ENCODE measurements around the gene PTPN14. TPM values are rescaled to one million over a fixed set of nuclear protein-coding genes. Genes with fewer than 3 reads are reported as not detected.
"Not testable (repeated sequence)": the region's sequence is repeated elsewhere in the genome, so short reads cannot be mapped to it uniquely, and the experiment has no call there.

The PTPN14 gene
- total RNA-seq (2014; rRNA removed), result 40.1 and 47.7 TPM in 2 replicates
- 28.2 TPM for polyA plus RNA-seq (2012)

GRCh38 chr1:214551436-214552173 lies at the start of gene PTPN14:
Gene PTPN14 (minus strand): TSS chr1:214551602. CDS start chr1:214464803, 86,799 bp downstream.
- peak; percentile 94 for DNase-seq (ENCODE audit: low read depth)

GRCh38 chr1:214593158-214593557 lies 41.8 kb upstream of the PTPN14 start:
- DNase-seq (ENCODE audit: low read depth), result no peak

GRCh38 chr1:214591918-214592317 lies 40.5 kb upstream of the PTPN14 start:
- not testable (repeated sequence) for DNase-seq (ENCODE audit: low read depth)

DNA sequence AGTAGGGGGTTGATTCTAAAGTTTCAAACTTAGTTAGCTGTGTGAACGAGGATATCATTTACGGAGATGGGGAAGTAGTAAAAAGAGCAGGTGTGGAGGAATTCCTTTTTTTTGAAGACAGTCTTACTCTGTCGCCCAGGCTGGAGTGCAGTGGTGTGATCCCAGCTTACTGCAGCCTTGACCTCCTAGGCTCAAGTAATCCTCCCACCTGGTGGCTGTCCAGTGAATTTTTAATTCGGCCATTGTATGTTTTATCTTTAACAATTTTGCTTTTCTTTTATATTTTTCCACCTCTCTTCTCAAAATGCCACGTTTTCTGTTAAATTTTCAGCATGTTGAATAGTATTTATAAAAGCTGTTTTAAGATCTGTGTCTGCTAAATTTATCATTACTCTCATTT lies 39.3 kb upstream of the PTPN14 start:
- DNase-seq (ENCODE audit: low read depth), result no peak

- peak; percentile 45 for DNase-seq (ENCODE audit: low read depth)
These were observed 37.7 kb upstream of the PTPN14 start for GRCh38 chr1:214588963-214589597.

DNA sequence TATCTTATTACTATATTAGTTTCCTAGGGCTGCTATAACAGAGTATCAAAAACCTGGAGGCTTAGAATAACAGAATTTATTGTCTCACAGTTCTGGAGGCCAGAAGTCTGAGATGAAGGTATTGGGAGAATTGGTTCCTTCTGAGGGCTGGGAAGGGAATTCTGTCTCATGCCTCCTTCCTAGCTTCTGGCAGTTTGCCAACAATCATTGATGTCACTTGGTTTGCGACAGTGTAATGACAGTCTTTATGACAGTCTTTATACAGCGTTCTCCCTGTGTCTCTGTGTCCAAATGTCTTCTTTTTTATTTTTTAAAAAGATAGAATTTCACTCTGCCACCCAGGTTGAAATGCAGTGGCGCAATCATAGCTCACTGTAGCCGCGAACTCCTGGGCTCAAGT lies 35.8 kb upstream of the PTPN14 start:
- DNase-seq (ENCODE audit: low read depth), result no peak

- no peak for DNase-seq (ENCODE audit: low read depth)
These were observed 35.2 kb upstream of the PTPN14 start for GRCh38 chr1:214586621-214587020.

- peak; percentile 76 for DNase-seq (ENCODE audit: low read depth)
These were observed 33.7 kb upstream of the PTPN14 start for GRCh38 chr1:214584805-214585766.

- DNase-seq (ENCODE audit: low read depth), result peak; percentile 82
These were observed 32.6 kb upstream of the PTPN14 start for GRCh38 chr1:214583824-214584554.

DNA sequence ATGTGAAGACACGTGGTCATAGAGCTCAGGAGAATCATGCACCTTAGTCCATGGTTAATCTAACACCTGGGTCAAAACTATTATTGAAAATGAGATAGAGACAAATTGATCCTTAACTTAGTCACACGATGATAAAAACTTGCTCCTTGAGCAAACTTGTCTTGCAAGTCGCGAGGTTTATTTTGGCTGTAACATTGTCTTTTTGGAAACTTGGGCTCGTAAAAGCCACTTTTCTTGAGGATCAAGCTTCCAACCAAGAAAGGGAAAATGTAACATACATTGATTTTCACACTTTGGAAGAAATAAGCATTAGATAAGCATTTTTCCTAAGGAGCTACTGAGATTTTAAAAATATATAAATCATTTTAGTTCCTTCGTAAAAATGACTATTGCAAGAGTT lies 31.7 kb upstream of the PTPN14 start:
- DNase-seq (ENCODE audit: low read depth), result no peak

DNA sequence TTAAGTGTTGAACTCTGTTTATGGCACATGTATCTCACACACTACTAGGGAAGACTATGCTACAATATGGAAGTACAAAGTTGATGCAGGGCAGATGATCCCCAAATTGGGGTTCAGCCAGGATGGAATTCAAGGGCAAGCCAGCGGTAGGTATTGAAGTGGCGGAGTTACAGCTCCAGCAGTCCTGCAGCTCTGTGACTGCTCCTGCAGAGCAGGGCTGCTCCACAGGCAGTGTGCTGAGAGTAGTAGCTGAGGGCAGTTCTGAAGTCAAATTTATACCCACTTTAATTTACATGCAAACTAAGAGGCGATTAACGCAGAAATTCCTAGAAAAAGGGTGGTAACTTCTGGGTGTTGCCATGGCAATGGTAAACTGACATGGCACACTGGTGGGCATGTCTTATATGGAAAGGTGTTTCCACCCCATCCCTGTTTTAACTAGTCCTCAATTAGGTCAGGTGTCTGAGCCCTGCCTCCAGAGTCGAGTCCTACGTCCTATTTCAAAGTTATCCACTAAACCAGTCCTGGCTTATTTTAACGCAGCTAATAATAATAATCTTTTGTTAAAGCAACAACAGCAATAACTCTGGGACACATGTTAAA lies 31.0 kb upstream of the PTPN14 start:
- no peak for DNase-seq (ENCODE audit: low read depth)

GRCh38 chr1:214581785-214582184 lies 30.4 kb upstream of the PTPN14 start:
- DNase-seq (ENCODE audit: low read depth), result peak; percentile 95

GRCh38 chr1:214579183-214579582 lies 27.8 kb upstream of the PTPN14 start:
- no peak for DNase-seq (ENCODE audit: low read depth)

DNA sequence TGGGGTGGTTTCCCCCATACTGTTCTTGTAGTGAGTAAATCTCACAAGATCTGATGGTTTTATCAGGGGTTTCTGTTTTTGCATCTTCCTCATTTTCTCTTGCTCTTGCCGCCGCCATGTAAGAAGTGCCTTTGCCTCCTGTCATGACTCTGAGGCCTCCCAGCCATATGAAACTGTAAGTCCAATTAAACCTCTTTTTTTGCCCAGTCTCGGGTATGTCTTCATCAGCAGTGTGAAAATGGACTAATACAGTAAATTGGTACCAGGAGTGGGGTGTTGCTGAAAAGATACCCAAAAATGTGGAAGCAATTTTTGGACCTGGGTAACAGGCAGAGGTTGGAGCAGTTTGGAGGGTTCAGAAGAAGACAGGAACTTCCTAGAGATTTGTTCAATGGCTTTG lies 24.7 kb upstream of the PTPN14 start:
- not testable (repeated sequence) for DNase-seq (ENCODE audit: low read depth)

DNA sequence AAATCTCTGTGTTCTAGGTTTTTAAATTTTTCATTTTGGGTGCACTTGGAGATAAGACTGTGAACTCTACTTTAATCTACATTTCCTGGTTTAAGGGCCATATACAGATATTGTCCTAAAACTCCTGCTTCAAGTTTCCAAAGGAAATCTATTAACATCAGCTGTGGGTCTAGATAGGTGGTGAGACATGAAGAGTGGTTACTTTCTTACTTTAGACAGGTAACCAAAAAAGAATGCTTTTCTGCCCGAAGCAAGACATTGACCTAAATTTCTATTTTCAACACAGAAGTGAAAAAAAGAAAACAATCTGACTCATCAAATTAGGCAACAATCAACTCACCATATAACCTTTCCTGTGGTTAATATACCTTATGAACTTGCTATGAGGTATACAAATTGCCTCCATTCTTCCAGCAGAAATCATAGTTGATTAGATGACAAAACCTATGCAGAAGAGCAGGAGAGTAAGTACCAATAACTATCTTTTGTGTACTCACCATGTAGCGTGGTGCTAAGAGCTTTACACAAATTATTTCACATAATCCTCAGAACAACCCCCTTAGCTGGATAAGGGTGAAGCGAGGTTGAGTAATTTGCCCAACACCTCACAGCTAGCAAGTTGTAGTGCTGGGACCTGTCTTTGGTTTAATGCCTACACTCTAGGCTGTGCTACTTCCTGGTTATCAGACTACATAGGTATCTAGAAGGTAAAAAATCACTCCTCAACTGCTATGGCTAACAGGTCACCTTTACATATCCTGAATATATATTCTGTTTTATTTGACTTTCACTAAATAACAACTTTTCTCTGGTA lies 23.4 kb upstream of the PTPN14 start:
- no peak for DNase-seq (ENCODE audit: low read depth)

DNA sequence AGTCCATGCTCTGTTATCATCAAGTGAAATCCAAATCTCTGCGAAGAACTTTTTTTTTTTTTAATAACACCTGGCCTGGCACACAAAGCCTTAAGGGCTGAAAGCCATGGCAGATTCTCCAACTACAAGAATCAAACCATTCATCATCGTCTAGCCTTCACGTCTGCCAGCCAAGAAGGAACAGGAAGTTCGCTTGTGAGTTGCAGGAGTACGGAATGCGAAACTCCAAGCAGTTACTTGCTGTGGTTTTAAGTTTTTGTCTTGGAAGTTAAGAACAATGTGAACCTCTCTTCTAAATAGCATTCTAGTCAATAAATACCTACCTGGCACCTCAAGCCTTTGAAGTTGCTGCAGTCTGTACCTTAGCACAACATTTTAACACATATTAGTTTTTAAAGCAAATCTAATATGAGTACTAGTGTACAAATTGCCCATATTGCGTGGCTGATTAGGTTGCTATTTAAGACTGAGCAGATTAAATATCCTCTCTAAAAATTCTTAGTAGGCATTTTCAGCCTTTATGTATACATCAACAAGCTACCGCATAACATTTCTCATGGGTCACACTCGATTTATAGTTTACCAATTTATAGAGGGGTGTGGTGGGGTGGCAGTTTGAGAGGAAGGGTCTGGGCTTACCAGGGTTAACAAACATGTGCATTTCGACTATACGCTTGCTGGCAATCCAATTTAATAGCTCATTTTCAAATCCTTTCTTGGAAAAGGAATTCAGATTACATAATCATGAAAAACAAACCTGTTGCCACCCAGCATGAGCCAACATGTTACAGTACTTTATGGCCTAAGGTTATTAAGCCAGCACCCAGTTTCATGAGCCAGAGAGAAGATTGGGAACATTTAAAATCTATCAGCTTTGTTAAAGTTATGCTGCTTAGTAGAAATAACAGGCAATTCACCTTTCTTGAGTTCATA lies 22.2 kb upstream of the PTPN14 start:
- DNase-seq (ENCODE audit: low read depth), result no peak

- DNase-seq (ENCODE audit: low read depth), result no peak
These were observed 19.9 kb upstream of the PTPN14 start for GRCh38 chr1:214571281-214571680.

DNA sequence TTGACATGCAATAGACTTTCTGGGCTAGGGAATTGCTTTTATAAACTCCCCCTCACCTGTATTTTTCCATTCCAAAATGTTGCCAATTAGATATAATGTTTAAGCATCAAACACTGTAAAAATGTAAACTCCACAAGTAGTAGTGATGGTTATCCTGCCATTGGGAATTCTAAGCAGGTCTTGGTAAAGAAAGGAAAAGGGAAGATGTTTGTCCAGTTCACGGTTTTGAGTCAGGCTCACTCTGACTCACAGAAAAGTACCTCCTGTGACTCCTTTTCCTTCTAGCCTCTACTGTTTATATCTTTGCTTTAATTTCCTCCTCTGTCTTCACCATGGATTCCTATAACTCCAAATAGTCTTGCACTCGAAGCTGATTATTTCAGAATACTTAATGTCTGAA lies 19.0 kb upstream of the PTPN14 start:
- DNase-seq (ENCODE audit: low read depth), result peak; percentile 63
